HEK293 (cell line): ENCODE results near the gene PLCXD1.

ENCODE experiments used
- EGR2 ChIP-seq: fragments of 450-650 bp; formaldehyde crosslinking; IDR thresholded peaks from 2 replicates; pipeline ENCODE4 v1.5.1; 2016; ENCODE audit warnings: low read depth, missing biosample characterization, missing genetic modification characterization
- GFI1B ChIP-seq: fragments of 450-650 bp; formaldehyde crosslinking; IDR thresholded peaks from 2 replicates; pipeline ENCODE4 v1.5.1; 2016; ENCODE audit warnings: missing biosample characterization, missing genetic modification characterization
- GLIS2 ChIP-seq: fragments of 450-650 bp; formaldehyde crosslinking; IDR thresholded peaks from 2 replicates; pipeline ENCODE4 v1.5.1; 2016; ENCODE audit warnings: missing biosample characterization, missing genetic modification characterization
- IKZF3 ChIP-seq: fragments of 450-650 bp; IDR thresholded peaks from 2 replicates; pipeline ENCODE4 v1.5.0; 2018; ENCODE audit warnings: missing biosample characterization, mild to moderate bottlenecking, missing genetic modification characterization, moderate library complexity
- OVOL3 ChIP-seq: fragments of 450-650 bp; formaldehyde crosslinking; IDR thresholded peaks from 2 replicates; pipeline ENCODE4 v1.5.1; 2016; ENCODE audit warnings: missing biosample characterization, missing genetic modification characterization
- SCRT2 ChIP-seq: fragments of 450-650 bp; formaldehyde crosslinking; IDR thresholded peaks from 2 replicates; pipeline ENCODE4 v1.5.1; 2016; ENCODE audit warnings: missing biosample characterization, missing genetic modification characterization
- TRIM28 ChIP-seq: IDR thresholded peaks from 2 replicates; pipeline ENCODE4 v1.6.1; 2011; ENCODE audit warnings: low read length, control low read depth, borderline replicate concordance
- YY2 ChIP-seq: fragments of 450-650 bp; formaldehyde crosslinking; IDR thresholded peaks from 2 replicates; pipeline ENCODE4 v1.5.1; 2016; ENCODE audit warnings: missing biosample characterization, missing genetic modification characterization
- ZFP69B ChIP-seq: fragments of 450-650 bp; formaldehyde crosslinking; IDR thresholded peaks from 2 replicates; pipeline ENCODE4 v1.5.1; 2016; ENCODE audit warnings: missing biosample characterization, missing genetic modification characterization
- ZNF133 ChIP-seq: fragments of 450-650 bp; formaldehyde crosslinking; IDR thresholded peaks from 2 replicates; pipeline ENCODE4 v1.5.1; 2016; ENCODE audit warnings: missing biosample characterization, missing genetic modification characterization
- ZNF157 ChIP-seq: fragments of 450-650 bp; formaldehyde crosslinking; IDR thresholded peaks from 2 replicates; pipeline ENCODE4 v1.5.1; 2016; ENCODE audit warnings: missing biosample characterization, missing genetic modification characterization
- ZNF23 ChIP-seq: fragments of 450-650 bp; formaldehyde crosslinking; IDR thresholded peaks from 2 replicates; pipeline ENCODE4 v1.5.1; 2016; ENCODE audit warnings: missing biosample characterization, missing genetic modification characterization, borderline replicate concordance
- ZNF423 ChIP-seq: fragments of 450-650 bp; formaldehyde crosslinking; IDR thresholded peaks from 2 replicates; pipeline ENCODE4 v1.5.1; 2016; ENCODE audit warnings: missing biosample characterization, missing genetic modification characterization
- ZNF558 ChIP-seq: fragments of 450-650 bp; formaldehyde crosslinking; IDR thresholded peaks from 2 replicates; pipeline ENCODE4 v1.5.1; 2016; ENCODE audit warnings: missing biosample characterization, missing genetic modification characterization
- ZNF610 ChIP-seq: fragments of 450-650 bp; formaldehyde crosslinking; IDR thresholded peaks from 2 replicates; pipeline ENCODE4 v1.5.1; 2016; ENCODE audit warnings: missing biosample characterization, missing genetic modification characterization, borderline replicate concordance
- ZNF626 ChIP-seq: fragments of 450-650 bp; sonication (Bioruptor Pico); formaldehyde crosslinking; IDR thresholded peaks from 2 replicates; pipeline ENCODE4 v1.5.1; 2018; ENCODE audit warnings: missing biosample characterization, missing genetic modification characterization, inconsistent platforms
- ZNF670 ChIP-seq: fragments of 450-650 bp; formaldehyde crosslinking; IDR thresholded peaks from 2 replicates; pipeline ENCODE4 v1.5.1; 2016; ENCODE audit warnings: missing biosample characterization, missing genetic modification characterization, low read depth
- ZNF843 ChIP-seq: fragments of 450-650 bp; formaldehyde crosslinking; IDR thresholded peaks from 2 replicates; pipeline ENCODE4 v1.5.1; 2016; ENCODE audit warnings: missing biosample characterization, missing genetic modification characterization
- ZXDB ChIP-seq: fragments of 450-650 bp; formaldehyde crosslinking; IDR thresholded peaks from 2 replicates; pipeline ENCODE4 v1.5.1; 2016; ENCODE audit warnings: missing biosample characterization, missing genetic modification characterization
- TF ChIP-seq, protein P1 (sequence below): fragments of 450-650 bp; IDR thresholded peaks from 2 replicates; pipeline ENCODE4 v1.5.1; 2018; ENCODE audit warnings: missing biosample characterization, mild to moderate bottlenecking, missing genetic modification characterization
- TF ChIP-seq, protein P2 (sequence below): fragments of 450-650 bp; IDR thresholded peaks from 2 replicates; pipeline ENCODE4 v1.5.1; 2018; ENCODE audit warnings: missing biosample characterization, missing genetic modification characterization
- TF ChIP-seq, protein P3 (sequence below): fragments of 450-650 bp; formaldehyde crosslinking; IDR thresholded peaks from 2 replicates; pipeline ENCODE4 v1.5.1; 2017; ENCODE audit warnings: missing biosample characterization, missing genetic modification characterization
- TF ChIP-seq, protein P4 (sequence below): fragments of 450-650 bp; formaldehyde crosslinking; IDR thresholded peaks from 2 replicates; pipeline ENCODE4 v1.5.1; 2016; ENCODE audit warnings: missing biosample characterization, missing genetic modification characterization, low read depth
- TF ChIP-seq, protein P5 (sequence below): fragments of 450-650 bp; formaldehyde crosslinking; IDR thresholded peaks from 2 replicates; pipeline ENCODE4 v1.5.1; 2016; ENCODE audit warnings: missing biosample characterization, missing genetic modification characterization
- TF ChIP-seq, protein P6 (sequence below): fragments of 450-650 bp; formaldehyde crosslinking; IDR thresholded peaks from 2 replicates; pipeline ENCODE4 v1.5.1; 2016; ENCODE audit warnings: missing biosample characterization, missing genetic modification characterization
- TF ChIP-seq, protein P7 (sequence below): fragments of 450-650 bp; formaldehyde crosslinking; IDR thresholded peaks from 2 replicates; pipeline ENCODE4 v1.5.1; 2016; ENCODE audit warnings: missing biosample characterization, missing genetic modification characterization
- TF ChIP-seq, protein P8 (sequence below): fragments of 450-650 bp; formaldehyde crosslinking; IDR thresholded peaks from 2 replicates; pipeline ENCODE4 v1.5.1; 2017; ENCODE audit warnings: missing biosample characterization, missing genetic modification characterization

The PLCXD1 gene

DNA sequence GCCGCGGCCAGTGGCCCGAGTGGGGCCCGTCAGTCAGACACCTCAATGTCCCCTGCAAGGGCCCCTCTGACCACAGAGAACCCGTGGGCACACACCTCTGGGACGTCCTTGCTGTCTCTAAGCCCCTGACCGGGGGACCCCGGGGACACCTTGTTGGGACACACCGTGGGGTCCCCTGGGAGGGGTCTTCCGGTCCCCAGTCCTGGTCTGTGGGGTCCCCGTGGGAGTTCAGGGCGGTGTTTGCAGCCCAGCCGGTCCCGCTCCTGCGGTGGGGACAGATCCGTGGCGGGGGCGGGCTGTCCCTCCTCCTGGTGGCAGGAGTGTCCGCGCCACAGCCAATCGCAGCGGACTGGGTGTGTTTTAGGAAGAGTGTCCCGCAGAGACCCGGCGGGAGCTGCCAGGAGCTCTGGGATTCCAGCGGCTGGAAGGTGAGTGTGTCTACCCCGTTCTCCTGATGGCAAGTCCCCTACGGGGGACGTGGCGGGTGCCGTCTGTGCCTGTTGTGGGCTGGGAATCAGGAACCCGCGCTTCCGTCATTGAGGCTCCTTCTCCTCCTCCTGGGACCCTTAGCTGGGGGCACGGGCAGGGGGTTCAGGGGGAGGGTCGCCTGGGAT lies 5.1 kb upstream of the PLCXD1 start (continued):
- TF ChIP-seq, protein P1, sequence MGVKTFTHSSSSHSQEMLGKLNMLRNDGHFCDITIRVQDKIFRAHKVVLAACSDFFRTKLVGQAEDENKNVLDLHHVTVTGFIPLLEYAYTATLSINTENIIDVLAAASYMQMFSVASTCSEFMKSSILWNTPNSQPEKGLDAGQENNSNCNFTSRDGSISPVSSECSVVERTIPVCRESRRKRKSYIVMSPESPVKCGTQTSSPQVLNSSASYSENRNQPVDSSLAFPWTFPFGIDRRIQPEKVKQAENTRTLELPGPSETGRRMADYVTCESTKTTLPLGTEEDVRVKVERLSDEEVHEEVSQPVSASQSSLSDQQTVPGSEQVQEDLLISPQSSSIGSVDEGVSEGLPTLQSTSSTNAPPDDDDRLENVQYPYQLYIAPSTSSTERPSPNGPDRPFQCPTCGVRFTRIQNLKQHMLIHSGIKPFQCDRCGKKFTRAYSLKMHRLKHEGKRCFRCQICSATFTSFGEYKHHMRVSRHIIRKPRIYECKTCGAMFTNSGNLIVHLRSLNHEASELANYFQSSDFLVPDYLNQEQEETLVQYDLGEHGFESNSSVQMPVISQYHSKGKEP (tag by site-specific recombination): no peak
- TF ChIP-seq ZNF626 (tag by site-specific recombination): no peak
- TF ChIP-seq, protein P2, sequence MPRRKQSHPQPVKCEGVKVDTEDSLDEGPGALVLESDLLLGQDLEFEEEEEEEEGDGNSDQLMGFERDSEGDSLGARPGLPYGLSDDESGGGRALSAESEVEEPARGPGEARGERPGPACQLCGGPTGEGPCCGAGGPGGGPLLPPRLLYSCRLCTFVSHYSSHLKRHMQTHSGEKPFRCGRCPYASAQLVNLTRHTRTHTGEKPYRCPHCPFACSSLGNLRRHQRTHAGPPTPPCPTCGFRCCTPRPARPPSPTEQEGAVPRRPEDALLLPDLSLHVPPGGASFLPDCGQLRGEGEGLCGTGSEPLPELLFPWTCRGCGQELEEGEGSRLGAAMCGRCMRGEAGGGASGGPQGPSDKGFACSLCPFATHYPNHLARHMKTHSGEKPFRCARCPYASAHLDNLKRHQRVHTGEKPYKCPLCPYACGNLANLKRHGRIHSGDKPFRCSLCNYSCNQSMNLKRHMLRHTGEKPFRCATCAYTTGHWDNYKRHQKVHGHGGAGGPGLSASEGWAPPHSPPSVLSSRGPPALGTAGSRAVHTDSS (tag by site-specific recombination): no peak
- TF ChIP-seq SCRT2 (tag by site-specific recombination): no peak
- TF ChIP-seq, protein P3, sequence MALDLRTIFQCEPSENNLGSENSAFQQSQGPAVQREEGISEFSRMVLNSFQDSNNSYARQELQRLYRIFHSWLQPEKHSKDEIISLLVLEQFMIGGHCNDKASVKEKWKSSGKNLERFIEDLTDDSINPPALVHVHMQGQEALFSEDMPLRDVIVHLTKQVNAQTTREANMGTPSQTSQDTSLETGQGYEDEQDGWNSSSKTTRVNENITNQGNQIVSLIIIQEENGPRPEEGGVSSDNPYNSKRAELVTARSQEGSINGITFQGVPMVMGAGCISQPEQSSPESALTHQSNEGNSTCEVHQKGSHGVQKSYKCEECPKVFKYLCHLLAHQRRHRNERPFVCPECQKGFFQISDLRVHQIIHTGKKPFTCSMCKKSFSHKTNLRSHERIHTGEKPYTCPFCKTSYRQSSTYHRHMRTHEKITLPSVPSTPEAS (tag by site-specific recombination): no peak
- TF ChIP-seq OVOL3 (tag by site-specific recombination): no peak
- no peak for TF ChIP-seq YY2 (tag by site-specific recombination)
- peak; percentile 21; the same call in 1 of the 2 replicates for TF ChIP-seq ZFP69B (tag by site-specific recombination)
- TF ChIP-seq ZNF843 (tag by site-specific recombination): no peak
- TF ChIP-seq, protein P4, sequence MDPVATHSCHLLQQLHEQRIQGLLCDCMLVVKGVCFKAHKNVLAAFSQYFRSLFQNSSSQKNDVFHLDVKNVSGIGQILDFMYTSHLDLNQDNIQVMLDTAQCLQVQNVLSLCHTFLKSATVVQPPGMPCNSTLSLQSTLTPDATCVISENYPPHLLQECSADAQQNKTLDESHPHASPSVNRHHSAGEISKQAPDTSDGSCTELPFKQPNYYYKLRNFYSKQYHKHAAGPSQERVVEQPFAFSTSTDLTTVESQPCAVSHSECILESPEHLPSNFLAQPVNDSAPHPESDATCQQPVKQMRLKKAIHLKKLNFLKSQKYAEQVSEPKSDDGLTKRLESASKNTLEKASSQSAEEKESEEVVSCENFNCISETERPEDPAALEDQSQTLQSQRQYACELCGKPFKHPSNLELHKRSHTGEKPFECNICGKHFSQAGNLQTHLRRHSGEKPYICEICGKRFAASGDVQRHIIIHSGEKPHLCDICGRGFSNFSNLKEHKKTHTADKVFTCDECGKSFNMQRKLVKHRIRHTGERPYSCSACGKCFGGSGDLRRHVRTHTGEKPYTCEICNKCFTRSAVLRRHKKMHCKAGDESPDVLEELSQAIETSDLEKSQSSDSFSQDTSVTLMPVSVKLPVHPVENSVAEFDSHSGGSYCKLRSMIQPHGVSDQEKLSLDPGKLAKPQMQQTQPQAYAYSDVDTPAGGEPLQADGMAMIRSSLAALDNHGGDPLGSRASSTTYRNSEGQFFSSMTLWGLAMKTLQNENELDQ (tag by site-specific recombination): no peak
- peak; percentile 28; the same call in 1 of the 2 replicates for TF ChIP-seq EGR2 (tag by site-specific recombination)
- no peak for TF ChIP-seq ZNF157
- TF ChIP-seq, protein P5, sequence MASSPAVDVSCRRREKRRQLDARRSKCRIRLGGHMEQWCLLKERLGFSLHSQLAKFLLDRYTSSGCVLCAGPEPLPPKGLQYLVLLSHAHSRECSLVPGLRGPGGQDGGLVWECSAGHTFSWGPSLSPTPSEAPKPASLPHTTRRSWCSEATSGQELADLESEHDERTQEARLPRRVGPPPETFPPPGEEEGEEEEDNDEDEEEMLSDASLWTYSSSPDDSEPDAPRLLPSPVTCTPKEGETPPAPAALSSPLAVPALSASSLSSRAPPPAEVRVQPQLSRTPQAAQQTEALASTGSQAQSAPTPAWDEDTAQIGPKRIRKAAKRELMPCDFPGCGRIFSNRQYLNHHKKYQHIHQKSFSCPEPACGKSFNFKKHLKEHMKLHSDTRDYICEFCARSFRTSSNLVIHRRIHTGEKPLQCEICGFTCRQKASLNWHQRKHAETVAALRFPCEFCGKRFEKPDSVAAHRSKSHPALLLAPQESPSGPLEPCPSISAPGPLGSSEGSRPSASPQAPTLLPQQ (tag by site-specific recombination): 0 out of 2 replicates have a peak, but pooled peaks have one; percentile 24
- no peak for TF ChIP-seq ZNF610 (tag by site-specific recombination)
- no peak for TF ChIP-seq GFI1B (tag by site-specific recombination)
- peak; percentile 87 for TF ChIP-seq ZXDB (tag by site-specific recombination)
- peak; percentile 95 for TF ChIP-seq IKZF3 (tag by site-specific recombination)
- TF ChIP-seq ZNF23 (tag by site-specific recombination): no peak
- peak; percentile 90 for TF ChIP-seq GLIS2 (tag by site-specific recombination)
- no peak for TF ChIP-seq ZNF670 (tag by site-specific recombination)
- TF ChIP-seq, protein P6, sequence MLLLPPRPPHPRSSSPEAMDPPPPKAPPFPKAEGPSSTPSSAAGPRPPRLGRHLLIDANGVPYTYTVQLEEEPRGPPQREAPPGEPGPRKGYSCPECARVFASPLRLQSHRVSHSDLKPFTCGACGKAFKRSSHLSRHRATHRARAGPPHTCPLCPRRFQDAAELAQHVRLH: no peak
- TF ChIP-seq TRIM28: no peak
- TF ChIP-seq ZNF423: 0 out of 2 replicates have a peak, but pooled peaks have one; percentile 58
- no peak for TF ChIP-seq ZNF133
- TF ChIP-seq, protein P7, sequence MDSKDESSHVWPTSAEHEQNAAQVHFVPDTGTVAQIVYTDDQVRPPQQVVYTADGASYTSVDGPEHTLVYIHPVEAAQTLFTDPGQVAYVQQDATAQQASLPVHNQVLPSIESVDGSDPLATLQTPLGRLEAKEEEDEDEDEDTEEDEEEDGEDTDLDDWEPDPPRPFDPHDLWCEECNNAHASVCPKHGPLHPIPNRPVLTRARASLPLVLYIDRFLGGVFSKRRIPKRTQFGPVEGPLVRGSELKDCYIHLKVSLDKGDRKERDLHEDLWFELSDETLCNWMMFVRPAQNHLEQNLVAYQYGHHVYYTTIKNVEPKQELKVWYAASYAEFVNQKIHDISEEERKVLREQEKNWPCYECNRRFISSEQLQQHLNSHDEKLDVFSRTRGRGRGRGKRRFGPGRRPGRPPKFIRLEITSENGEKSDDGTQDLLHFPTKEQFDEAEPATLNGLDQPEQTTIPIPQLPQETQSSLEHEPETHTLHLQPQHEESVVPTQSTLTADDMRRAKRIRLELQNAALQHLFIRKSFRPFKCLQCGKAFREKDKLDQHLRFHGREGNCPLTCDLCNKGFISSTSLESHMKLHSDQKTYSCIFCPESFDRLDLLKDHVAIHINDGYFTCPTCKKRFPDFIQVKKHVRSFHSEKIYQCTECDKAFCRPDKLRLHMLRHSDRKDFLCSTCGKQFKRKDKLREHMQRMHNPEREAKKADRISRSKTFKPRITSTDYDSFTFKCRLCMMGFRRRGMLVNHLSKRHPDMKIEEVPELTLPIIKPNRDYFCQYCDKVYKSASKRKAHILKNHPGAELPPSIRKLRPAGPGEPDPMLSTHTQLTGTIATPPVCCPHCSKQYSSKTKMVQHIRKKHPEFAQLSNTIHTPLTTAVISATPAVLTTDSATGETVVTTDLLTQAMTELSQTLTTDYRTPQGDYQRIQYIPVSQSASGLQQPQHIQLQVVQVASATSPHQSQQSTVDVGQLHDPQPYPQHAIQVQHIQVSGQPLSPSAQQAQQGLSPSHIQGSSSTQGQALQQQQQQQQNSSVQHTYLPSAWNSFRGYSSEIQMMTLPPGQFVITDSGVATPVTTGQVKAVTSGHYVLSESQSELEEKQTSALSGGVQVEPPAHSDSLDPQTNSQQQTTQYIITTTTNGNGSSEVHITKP (tag by site-specific recombination): peak; percentile 21; the same call in 1 of the 2 replicates
- TF ChIP-seq, protein P8, sequence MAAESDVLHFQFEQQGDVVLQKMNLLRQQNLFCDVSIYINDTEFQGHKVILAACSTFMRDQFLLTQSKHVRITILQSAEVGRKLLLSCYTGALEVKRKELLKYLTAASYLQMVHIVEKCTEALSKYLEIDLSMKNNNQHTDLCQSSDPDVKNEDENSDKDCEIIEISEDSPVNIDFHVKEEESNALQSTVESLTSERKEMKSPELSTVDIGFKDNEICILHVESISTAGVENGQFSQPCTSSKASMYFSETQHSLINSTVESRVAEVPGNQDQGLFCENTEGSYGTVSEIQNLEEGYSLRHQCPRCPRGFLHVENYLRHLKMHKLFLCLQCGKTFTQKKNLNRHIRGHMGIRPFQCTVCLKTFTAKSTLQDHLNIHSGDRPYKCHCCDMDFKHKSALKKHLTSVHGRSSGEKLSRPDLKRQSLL (tag by site-specific recombination): no peak
- no peak for TF ChIP-seq ZNF558 (tag by site-specific recombination)
